ENCODE results near the gene GDF3. TPM values are rescaled to one million over a fixed set of nuclear protein-coding genes. Genes with fewer than 3 reads are reported as not detected.
"Not testable (repeated sequence)": the region's sequence is repeated elsewhere in the genome, so short reads cannot be mapped to it uniquely, and the experiment has no call there.

GDF3 gene
- total RNA-seq, 1 experiment from 2014 or later = not detected

DNA sequence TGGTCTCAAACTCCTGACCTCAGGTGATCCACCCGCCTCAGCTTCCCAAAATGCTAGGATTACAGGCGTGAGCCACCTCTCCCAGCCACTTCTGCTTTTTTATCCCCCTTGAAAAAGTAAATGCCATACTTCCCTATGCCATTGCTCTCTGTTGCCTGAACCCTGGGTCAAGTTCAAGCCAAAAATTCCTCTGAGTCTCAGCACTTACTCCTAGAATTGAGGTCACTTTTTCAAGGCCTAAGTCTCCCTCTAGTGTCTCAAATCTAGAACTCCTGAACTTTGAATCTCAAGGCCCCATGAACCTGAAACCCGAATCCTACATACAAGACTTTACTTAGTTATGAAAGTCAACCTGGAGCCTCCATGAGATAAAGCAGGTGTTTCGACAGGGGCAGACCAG is 28.4 kb downstream of the GDF3 start:
- DNase-seq (ENCODE audit: low read depth) = no peak

DNA sequence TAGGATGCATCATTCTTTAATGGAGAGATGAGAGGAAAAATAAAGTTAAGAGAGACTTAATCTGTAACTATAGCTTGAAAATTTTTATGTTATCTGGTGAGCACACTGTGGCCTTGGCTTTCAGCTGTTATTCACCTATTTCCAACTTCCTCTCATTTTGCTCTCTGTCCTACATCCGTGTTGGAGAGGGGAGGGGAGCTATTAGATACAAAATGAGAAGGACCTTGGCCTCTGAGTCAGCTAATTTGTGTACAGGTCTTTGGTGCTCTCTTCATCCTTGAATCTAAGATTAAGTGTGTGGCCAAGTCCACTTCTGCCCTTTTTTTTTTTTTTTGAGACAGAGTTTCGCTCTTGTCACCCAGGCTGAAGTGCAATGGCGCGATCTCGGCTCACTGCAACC is 29.0 kb downstream of the GDF3 start:
- DNase-seq (ENCODE audit: low read depth) = no peak

DNA sequence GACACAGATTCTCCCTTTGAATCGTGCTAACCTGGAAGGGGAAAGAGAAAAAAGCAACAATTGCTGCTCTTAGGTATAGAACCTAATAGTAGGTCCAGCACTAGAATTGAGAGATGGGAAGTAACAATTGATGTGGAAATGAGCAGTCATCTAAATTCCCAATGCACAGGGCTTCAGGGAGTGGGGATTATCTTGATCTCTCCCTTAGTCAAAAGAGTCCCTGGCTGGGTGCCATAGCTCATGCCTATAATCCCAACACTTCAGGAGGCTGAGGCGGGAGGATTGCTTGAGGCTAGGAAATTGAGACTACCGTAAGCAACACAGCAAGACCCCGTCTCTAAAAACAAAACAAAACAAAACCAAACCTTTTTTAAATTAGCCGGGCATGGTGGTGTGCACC is 33.8 kb downstream of the GDF3 start:
- DNase-seq (ENCODE audit: low read depth) = no peak

DNA sequence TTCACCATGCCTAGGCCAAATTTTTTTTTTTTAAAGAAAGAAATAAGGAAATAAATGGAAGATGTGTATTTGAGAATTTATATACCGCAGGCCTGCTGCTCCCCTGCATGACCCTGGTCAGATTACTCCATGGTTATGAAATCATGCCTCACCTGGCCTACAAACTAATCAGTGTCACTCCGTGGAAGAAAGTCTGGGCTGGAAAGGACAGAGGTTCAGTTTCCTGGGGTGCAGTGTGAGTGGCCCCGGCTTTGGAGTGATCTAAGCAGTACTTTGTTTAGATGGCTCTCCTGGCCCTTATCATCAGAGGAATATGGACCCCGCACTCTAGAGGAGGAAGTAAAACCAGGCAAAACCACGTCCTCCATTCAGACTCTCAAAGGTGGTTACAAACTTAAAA is 39.5 kb downstream of the GDF3 start:
- no peak for DNase-seq (ENCODE audit: low read depth)

DNA sequence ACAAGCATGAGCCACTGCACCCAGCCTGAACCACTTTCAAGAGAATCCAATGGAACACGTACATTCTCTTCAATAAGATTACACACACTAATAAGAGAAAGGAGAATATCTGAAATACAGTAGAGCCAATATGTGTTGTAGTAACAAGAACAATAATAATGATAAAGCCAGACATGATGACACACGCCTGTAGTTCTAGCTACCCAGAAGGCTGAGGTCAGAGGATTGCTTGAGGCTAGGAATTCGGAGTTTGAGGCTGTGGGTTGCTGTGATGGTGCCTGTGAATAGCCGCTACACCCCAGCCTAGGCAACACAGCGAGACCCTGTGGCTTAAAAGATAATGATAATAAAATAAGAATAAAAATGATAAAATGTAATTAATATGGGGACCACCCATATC is 45.5 kb downstream of the GDF3 start:
- DNase-seq (ENCODE audit: low read depth) = no peak

DNA sequence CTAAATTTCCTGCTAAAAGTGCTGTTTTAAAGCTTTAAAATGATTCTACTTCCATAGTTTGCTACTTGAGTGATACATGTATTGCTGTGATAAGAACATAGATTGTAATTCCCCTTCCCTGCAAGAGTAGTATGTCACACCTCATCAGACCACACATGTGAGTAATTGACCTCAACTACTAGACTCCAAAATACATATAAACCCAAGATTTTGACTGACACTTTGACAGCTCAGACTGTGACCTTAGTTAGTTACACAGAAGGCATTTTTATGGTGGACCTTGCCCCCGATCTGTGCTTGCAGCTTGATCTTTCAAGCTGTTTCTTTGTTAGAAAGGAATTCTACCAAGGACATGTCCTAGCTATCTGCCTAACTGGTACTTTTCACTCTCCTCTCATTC is 48.5 kb downstream of the GDF3 start:
- DNase-seq (ENCODE audit: low read depth) = no peak

DNA sequence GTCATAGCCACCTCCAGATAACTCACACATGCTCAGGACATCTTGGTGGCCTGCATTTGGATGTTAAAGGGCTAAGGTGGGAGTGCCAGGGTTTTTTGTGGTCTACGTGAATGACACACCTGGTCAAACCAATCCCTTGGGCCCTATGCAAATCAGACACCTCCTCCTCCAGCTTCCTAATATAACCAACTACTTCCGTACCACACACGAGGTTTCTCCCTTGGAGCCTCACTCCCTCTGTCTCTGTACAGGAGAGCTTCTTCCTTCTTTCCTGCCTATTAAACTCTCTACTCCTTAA is 49.4 kb downstream of the GDF3 start:
- DNase-seq (ENCODE audit: low read depth) = no peak

DNA sequence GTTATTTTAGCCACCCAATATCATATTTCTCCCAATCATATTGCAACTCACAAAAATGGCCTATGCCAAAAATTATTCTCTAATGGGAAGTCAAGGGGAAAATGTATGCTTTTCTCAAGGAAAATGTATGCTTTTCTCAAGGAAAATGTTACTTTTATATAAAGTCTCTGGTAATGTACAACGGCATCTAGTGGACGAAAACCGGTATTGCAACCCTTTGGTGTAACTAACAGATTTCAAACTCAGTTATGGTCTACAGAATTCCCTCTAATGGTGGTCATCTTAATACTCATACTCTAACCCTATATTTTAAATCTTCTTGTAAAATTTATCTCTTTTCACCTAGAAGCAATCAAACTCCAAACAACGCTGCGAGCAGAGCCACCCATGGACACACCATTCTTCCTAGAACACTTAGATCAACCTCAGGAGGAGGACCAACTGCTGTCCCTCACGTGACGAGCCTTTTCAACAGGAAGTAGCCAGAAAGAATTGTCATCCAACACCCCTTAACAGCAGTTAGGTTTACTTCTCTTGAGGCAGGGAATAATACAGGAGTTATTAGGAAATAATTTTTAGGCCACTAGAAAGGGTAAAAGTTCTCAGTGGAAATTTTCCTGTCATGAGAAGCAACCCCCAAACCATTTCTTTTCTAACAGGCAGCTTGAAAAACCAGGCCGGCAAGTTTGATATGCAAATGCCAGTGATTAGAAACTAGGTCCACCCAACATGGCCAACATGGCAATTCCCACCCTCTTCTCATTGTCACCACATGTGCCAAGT is 50.0 kb downstream of the GDF3 start:
- peak; percentile 21 for DNase-seq (ENCODE audit: low read depth)

DNA sequence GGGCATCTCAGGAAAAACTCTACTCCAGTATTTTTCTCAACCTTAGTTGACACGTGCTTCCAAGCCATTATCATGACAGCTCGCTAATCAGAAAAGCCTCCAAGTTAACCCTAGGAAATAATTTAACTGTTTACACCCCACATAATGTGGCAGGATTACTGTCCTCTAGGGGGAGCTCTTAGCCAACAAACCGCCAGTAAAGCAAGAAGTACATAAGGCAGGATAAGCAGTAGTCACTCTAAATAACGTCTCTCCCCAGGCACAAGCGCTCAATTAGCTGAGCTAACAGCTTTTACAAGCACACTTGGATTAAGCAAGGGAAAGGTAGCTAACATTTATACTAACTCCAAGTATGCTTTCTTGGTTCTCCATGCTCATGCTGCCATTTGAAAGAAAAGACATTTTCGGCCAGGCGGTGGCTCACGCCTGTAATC is 52.7 kb downstream of the GDF3 start:
- DNase-seq (ENCODE audit: low read depth) = peak; percentile 44

DNA sequence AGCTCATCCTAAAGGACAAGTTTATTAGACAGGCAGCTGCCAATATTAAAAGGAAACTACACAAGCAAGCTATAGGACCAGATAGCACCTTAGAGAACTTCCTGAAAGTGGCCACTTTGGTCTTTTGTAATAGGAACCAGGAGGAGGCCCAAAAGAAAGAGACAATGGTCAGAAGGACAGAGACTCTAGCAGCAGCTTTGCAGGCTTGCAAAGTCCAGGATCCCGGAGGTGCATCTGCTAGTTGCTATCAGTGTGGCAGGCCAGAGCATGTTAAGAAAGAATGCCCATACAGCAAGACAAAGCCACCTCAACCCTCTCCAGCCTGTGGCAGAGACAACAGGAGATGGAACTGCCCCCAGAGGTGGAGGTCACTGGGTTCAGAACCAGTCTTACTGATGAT is 53.3 kb downstream of the GDF3 start:
- DNase-seq (ENCODE audit: low read depth) = no peak

DNA sequence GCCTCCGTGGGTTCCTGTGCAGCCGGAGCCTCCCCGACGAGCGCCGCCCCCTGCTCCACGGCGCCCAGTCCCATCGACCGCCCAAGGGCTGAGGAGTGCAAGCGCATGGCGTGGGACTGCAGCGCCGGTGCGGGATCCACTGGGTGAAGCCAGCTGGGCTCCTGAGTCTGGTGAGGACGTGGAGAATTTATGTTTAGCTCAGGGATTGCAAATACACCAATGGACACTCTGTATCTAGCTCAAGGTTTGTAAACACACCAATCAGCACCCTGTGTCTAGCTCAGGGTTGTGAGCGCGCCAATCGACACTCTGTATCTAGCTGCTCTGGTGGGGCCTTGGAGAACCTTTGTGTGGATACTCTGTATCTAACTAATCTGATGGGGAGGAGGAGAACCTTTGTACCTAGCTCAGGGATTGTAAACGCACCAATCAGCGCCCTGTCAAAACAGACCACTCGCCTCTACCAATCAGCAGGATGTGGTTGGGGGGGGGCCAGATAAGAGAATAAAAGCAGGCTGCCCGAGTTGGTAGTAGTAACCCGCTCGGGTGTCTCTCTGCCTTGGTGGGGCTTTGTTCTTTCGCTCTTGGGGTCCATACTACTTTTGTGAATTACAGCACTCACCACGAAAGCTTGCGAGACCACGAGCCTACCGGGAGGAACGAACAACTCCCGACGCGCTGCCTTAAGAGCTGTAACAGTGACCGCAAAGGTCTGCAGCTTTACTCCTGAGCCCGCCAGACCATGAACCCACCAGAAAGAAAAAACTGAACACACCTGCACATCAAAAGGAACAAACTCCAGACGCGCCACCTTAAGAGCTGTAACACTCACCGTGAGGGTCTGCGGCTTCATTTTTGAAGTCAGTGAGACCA is 55.2 kb downstream of the GDF3 start:
- DNase-seq (ENCODE audit: low read depth) = not testable (repeated sequence)

Other genes starting within 250 kb of the GDF3 start
- gene CD163, start 192.0 kb downstream of the GDF3 start, total RNA-seq (2014; rRNA removed; shearing (Covaris generic)) = under 0.01 TPM in 1 of 2 replicates, not detected in the other
- gene APOBEC1, start 29.9 kb downstream of the GDF3 start, total RNA-seq (2014; rRNA removed; shearing (Covaris generic)) = not detected in 2 replicates
- not detected in 2 replicates for gene DPPA3, start 15.7 kb upstream of the GDF3 start, total RNA-seq (2014; rRNA removed; shearing (Covaris generic))
- not detected in 2 replicates for gene CLEC4C, start 51.6 kb upstream of the GDF3 start, total RNA-seq (2014; rRNA removed; shearing (Covaris generic))
- not detected in 2 replicates for gene NANOGNB, start 69.4 kb upstream of the GDF3 start, total RNA-seq (2014; rRNA removed; shearing (Covaris generic))
- gene NANOG, start 93.6 kb upstream of the GDF3 start, total RNA-seq (2014; rRNA removed; shearing (Covaris generic)) = not detected in 2 replicates
- not detected in 2 replicates for gene SLC2A14, start 177.1 kb upstream of the GDF3 start, total RNA-seq (2014; rRNA removed; shearing (Covaris generic))
- gene SLC2A3, start 240.4 kb upstream of the GDF3 start, total RNA-seq (2014; rRNA removed; shearing (Covaris generic)) = 7.6 and 9.0 TPM in 2 replicates